Measurements from ENCODE around the gene SCAMP5. TPM values are rescaled to one million over a fixed set of nuclear protein-coding genes. Genes with fewer than 3 reads are reported as not detected.

SCAMP5 gene
- total RNA-seq, 2 experiments from 2014 or later = 0.65 to 1.1 TPM

- ATAC-seq (peak; percentile 60), DNase-seq (peak; percentile 79)
- Mint-ChIP-seq H3K27ac (no peak overlapping the region), H3K4me3 (no peak overlapping the region), H3K27me3 (peaks cover 13% of the 10 kb centered on the region), H3K4me1 (ENCODE audit: low read depth) (peaks cover 13% of the 10 kb centered on the region), H3K9me3 (no peaks in the 10 kb centered on the region), H3K36me3 (ENCODE audit: low read depth) (no peaks in the 10 kb centered on the region)
- TF ChIP-seq, protein P1, sequence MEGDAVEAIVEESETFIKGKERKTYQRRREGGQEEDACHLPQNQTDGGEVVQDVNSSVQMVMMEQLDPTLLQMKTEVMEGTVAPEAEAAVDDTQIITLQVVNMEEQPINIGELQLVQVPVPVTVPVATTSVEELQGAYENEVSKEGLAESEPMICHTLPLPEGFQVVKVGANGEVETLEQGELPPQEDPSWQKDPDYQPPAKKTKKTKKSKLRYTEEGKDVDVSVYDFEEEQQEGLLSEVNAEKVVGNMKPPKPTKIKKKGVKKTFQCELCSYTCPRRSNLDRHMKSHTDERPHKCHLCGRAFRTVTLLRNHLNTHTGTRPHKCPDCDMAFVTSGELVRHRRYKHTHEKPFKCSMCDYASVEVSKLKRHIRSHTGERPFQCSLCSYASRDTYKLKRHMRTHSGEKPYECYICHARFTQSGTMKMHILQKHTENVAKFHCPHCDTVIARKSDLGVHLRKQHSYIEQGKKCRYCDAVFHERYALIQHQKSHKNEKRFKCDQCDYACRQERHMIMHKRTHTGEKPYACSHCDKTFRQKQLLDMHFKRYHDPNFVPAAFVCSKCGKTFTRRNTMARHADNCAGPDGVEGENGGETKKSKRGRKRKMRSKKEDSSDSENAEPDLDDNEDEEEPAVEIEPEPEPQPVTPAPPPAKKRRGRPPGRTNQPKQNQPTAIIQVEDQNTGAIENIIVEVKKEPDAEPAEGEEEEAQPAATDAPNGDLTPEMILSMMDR (IDR thresholded peaks at IDR 0.05) = peak; percentile 56
- POLR2A ChIA-PET = interaction anchor here (1.1 kb wide), 1 partner anchor 31 kb away, joined by 3 read pairs; no protein-coding TSS in a partner anchor
- CTCF ChIA-PET = interaction anchor here (0.7 to 2.6 kb wide), 10 partner anchors 12 to 218 kb away, joined by 3 to 10 read pairs (median 4); partner anchors contain the start of gene RPP25
- intact Hi-C loops (cut with micrococcal nuclease) = no loop called here
Measured at GRCh38 chr15:74988007-74988800, 7.2 kb upstream of the SCAMP5 start.

- ATAC-seq = no peak
- Mint-ChIP-seq H3K4me3 (no peak overlapping the region), H3K36me3 (ENCODE audit: low read depth) (no peaks in the 10 kb centered on the region), H3K4me1 (ENCODE audit: low read depth) (peaks cover 4% of the 10 kb centered on the region), H3K27ac (no peak overlapping the region), H3K9me3 (no peaks in the 10 kb centered on the region), H3K27me3 (peaks cover 15% of the 10 kb centered on the region)
- intact Hi-C loops (cut with micrococcal nuclease) = no loop called here
- CTCF ChIA-PET = interaction anchor here (2.6 kb wide), 1 partner anchor 39 kb away, joined by 10 read pairs; no protein-coding TSS in a partner anchor
- POLR2A ChIA-PET = no interaction called here
- DNase-seq = no peak
- TF ChIP-seq, protein P1 (IDR thresholded peaks at IDR 0.05) = no peak
Measured at GRCh38 chr15:74989527-74989926, 5.8 kb upstream of the SCAMP5 start.

GRCh38 chr15:74992619-74993018 is 2.7 kb upstream of the SCAMP5 start:
- peaks cover 11% of the 10 kb centered on the region for H3K4me1 Mint-ChIP-seq (ENCODE audit: low read depth)
- no peaks in the 10 kb centered on the region for H3K36me3 Mint-ChIP-seq (ENCODE audit: low read depth)
- CTCF ChIA-PET = interaction anchor here (0.7 to 0.9 kb wide), 2 partner anchors 35 to 91 kb away, joined by 3 read pairs; no protein-coding TSS in a partner anchor
- no peak overlapping the region for H3K4me3 Mint-ChIP-seq
- H3K27me3 Mint-ChIP-seq = peaks cover 29% of the 10 kb centered on the region
- TF ChIP-seq, protein P1 (IDR thresholded peaks at IDR 0.05) = no peak
- H3K9me3 Mint-ChIP-seq = no peaks in the 10 kb centered on the region
- POLR2A ChIA-PET = interaction anchor here (0.5 kb wide), 1 partner anchor 185 kb away, joined by 3 read pairs; no protein-coding TSS in a partner anchor
- intact Hi-C loops (cut with micrococcal nuclease) = no loop called here
- DNase-seq (no peak), ATAC-seq (no peak)
- H3K27ac Mint-ChIP-seq = no peak overlapping the region

DNA sequence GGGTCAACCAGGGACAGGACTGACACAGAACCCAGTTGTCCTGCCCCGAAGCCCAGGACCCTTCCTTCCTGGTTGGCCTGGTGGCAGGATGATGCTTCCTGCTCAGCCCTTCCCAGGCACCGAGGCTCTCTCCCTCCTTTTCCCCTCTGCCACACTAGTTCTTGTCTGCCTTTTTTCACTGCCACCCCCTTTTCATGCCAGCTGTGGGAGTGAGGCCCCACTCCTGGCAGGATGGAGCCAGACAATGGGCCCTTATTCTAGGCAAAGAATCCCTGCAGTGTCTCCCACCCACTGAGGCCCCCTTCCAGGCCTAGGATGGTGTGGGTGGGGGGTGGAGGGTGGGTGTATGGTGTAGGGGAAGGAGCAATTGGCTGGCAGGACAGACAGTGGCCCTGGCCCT is 1.1 kb upstream of the SCAMP5 start:
- TF ChIP-seq, protein P1 (IDR thresholded peaks at IDR 0.05) = no peak
- POLR2A ChIA-PET = interaction anchor here (1.2 to 2.2 kb wide), 2 partner anchors 9 to 29 kb away, joined by 3 to 7 read pairs; partner anchors contain the start of gene PPCDC
- Mint-ChIP-seq H3K4me3 (no peak overlapping the region), H3K4me1 (ENCODE audit: low read depth) (peaks cover 11% of the 10 kb centered on the region), H3K36me3 (ENCODE audit: low read depth) (no peaks in the 10 kb centered on the region), H3K9me3 (no peaks in the 10 kb centered on the region), H3K27me3 (peaks cover 37% of the 10 kb centered on the region), H3K27ac (no peak overlapping the region)
- CTCF ChIA-PET = no interaction called here
- ATAC-seq (no peak), DNase-seq (no peak)
- intact Hi-C loops (cut with micrococcal nuclease) = no loop called here

DNA sequence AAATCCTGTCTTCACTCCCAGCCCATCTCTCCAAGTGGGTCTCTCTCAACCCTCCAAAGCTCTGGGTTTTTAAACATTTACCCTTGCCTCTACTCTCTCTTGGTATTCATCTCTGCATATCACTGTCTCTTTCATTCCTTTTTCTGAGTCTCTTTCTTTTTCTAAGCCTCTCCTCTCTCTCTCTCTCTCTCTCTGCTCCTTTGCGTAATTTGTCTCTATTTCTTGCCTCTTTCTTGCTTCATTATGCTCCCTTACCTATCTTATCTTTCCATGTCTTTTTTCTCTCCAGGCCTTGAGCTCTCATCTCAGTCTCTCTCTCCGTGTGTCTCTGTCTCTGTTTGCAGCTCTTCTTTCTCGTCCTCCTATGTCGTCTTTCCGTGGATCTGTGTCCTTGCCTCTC is 678 bp upstream of the SCAMP5 start:
- no peaks in the 10 kb centered on the region for H3K36me3 Mint-ChIP-seq (ENCODE audit: low read depth)
- intact Hi-C loops (cut with micrococcal nuclease) = no loop called here
- H3K27me3 Mint-ChIP-seq = peaks cover 36% of the 10 kb centered on the region
- ChIA-PET POLR2A (interaction anchor here (0.9 to 2.2 kb wide), 6 partner anchors 9 to 44 kb away, joined by 3 to 7 read pairs (median 3); partner anchors contain the start of genes PPCDC and RPP25), CTCF (interaction anchor here (0.5 to 1.2 kb wide), 4 partner anchors 13 to 210 kb away, joined by 3 read pairs; partner anchors contain the start of gene C15orf39)
- DNase-seq = no peak
- TF ChIP-seq, protein P1 (IDR thresholded peaks at IDR 0.05) = no peak
- peak overlapping the region; percentile 68 for H3K4me3 Mint-ChIP-seq
- no peak overlapping the region for H3K27ac Mint-ChIP-seq
- H3K4me1 Mint-ChIP-seq (ENCODE audit: low read depth) = peaks cover 11% of the 10 kb centered on the region
- ATAC-seq = no peak
- no peaks in the 10 kb centered on the region for H3K9me3 Mint-ChIP-seq
